SH-SY5Y (cell line): Measurements from ENCODE around the gene SYNGR1.

Experiments
- GATA2 ChIP-seq: IDR thresholded peaks from 2 replicates; pipeline ENCODE4 v1.6.1; 2011; ENCODE audit warnings: mild to moderate bottlenecking, low read depth, low read length
- GATA3 ChIP-seq: IDR thresholded peaks from 2 replicates; pipeline ENCODE4 v1.6.1; 2011; ENCODE audit warnings: low read depth, mild to moderate bottlenecking, low read length, moderate library complexity

GRCh38 chr22:39395936-39396796 is 46.4 kb downstream of the SYNGR1 start:
- TF ChIP-seq GATA2 (no peak), GATA3 (no peak)
